GM21529 (cell line): Measurements from ENCODE around the gene DNAJC25.
A peak's percentile ranks its signal among the peaks of the same experiment; 100 is the strongest.
"Not testable (repeated sequence)": the region's sequence is repeated elsewhere in the genome, so short reads cannot be mapped to it uniquely, and the experiment has no call there.

ENCODE experiments used
- ATAC-seq: cut with Tn5 transposase; IDR thresholded peaks from one replicate; pipeline ENCODE4 v1.9.1; 2021; ENCODE audit not compliant: unreplicated experiment

The DNAJC25 gene

DNA sequence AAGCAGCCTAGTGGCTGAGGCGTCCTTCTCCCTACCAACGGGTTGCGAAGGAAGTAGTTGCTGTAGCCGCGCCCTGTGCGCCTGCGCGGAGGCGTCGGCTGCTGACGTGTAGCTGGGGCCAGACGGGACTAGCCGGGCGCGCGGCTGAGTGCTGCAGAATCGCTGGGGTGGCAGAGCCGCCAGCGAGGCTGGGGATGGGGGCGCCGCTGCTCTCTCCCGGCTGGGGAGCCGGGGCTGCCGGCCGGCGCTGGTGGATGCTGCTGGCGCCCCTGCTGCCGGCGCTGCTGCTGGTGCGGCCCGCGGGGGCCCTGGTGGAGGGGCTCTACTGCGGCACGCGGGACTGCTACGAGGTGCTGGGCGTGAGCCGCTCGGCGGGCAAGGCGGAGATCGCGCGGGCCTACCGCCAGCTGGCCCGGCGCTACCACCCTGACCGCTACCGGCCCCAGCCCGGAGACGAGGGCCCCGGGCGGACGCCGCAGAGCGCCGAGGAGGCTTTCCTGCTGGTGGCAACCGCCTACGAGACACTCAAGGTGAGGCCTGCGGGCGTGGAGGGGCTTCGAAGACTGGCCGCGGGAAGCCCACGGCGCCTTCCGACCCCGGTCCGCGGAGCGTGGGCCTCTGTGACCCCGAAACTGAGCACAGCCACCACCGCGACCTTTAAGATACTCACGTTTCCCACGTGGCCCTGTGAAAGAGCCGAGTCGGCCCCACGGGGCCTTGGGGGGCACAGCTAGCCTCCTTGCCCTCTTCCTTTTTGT, at the start of gene DNAJC25:
TSS of gene DNAJC25 (plus strand) at position 121 of the 758 bp plus-strand sequence. CDS start at position 195, 74 bp downstream.
- ATAC-seq, result peak; percentile 93

DNA sequence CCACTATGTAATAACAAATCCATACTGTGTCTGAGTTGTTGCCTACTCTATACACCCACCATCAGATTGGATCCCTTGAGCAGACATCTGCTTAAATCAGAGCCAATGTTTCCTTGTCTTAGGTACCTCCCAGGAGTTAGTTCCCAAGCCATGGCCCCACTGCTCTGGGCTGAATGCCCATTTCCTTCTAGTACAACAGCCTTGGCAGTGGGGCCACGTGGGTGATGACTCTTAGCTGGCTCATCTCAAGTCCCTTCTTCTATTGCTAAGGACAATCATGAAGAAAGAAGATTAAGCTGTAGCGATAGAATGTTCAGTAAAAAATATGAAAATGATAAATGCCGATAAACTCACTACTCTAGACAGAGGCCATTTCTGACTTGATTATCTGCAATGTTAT, 48.2 kb upstream of the DNAJC25 start:
- no peak for ATAC-seq

DNA sequence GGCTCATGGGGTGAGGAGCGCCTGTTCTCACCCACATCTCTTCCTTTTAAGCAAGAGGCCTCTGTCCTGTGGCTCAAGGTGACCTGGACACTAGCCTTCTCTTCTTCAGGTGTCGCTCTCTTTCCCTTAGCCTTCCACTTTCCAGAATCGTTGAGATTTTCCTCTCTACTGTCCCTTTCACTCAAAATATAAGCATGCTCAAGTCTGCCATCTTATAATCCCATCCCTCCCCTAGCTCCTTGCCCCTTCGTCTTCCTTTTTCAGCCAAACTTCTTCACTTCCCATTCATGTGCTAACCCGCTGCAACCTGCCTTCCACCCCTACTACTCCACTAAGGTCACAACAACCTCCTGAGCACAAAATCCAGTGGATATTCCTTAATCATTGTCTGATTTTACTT, 44.8 kb upstream of the DNAJC25 start:
- ATAC-seq, result no peak

DNA sequence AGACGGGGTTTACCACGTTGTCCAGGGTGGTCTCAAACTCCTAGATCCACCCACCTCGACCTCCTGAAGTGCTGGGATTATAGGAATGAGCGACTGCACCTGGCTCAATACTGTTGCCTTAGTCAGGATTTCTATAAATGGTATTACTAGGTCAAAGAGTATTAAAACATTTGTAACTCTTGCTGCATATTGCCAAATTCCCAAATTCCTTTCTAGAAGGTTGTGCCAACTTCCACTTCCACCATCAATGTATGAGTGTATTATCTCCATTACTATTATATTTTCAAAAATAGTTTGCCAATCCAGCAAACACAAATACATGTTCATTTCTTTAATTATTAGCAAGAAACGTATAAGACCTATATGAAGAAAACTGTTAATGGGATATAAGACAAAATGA, 42.3 kb upstream of the DNAJC25 start:
- ATAC-seq, result no peak

DNA sequence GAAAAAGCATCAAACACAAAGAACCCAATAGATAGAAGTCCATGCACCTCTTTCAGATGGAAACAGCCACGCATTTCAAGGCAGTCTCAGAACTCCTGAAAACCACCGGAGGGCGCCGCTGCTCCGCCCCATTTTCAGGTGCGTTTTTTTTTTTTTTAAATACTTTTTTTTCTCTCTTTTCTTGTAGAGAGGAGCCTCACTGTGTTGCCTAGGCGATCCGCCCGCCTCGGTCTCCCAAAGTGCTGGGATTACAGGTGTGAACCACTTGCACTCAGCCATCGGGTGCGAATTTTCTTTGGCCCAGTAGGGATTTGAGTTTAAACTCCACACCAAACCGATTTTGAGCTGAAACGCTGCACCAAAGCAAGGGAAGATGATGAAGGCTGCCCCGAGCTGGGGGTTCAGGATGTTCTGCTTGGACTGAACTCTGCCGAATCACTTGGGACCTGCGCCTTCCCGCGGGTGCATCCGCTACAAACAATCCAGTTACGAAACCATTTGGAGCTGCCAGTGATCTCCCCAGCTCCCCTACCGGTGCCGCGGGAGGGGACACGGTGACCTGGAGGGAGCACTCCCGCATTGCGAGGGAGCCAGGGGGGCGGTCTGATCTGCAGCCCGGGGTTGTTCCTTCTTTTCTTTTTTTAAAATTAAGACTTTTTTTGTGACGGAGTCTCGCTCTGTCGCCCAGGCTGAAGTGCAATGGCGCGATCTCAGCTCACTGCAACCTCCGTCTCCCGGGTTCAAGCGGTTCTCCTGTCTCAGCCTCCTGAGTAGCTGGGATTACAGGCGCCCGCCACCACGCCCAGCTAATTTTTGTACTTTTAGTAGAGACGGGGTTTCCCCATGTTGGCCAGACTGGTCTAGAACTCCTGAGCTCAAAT, 33.0 kb upstream of the DNAJC25 start:
- ATAC-seq, result peak; percentile 58

DNA sequence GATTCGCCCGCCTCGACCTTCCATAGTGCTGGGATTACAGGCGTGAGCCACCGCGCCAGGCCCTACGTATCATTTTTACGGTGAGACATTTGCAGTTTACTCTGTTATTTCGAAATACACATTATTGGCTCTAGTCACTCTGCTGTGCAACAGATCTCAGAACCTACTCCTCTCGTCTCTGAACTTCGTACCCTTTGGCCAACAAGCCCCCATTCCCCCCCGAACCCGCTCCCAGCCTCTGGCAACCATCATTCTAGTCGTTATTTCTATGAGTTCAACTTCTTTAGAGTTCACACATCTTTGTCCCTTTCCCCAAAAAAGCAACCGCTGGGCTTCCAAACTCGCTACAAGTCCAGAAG, 32.4 kb upstream of the DNAJC25 start:
- peak; percentile 18 for ATAC-seq

DNA sequence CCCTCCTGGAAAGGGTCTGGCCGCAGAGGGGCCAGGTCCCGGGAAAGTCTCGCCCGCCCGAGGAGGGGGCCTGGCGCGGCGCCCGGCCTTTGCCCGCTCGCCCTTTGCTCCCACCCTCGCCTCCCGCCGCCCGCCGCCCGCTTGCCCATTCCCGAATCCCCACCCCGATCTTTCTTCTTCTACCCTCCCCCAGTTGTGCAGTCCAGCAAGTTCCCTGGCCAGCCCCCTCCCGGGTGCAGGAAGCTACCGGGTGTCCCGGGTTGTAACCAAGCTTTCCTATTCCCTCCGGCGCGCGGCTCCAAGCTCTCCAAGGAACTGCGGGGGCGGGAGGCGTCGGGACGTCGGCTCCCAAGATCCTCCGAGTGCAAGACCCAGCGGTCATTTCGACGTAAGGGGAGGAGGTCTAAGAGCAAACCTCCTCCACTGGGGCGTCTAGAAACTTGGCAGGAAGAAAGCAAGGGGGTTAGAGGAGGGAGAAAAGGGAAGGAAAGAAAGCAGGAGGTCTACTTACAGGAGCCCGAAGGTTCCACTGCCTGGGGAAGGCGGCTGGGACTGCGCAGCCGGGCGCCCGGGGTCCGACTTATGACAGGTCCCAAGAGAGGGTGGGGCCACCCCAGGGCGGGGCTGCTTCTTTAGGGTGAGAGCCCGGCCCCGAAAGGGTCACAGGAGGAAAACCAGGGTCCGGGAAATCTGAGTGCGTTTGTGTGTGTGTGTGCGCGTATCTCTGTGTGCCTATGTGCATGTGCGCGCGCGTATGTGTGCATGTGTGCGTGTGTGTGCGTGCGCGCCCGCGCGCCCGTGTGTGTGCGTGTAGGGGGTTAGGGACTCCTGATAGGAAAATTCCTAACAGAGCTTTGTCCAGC, 31.8 kb upstream of the DNAJC25 start, which contains the start of gene PTGR1:
TSS of gene PTGR1 (minus strand) at position 556 of the 863 bp plus-strand sequence. CDS start 2,225 bp downstream, outside the sequence.
- ATAC-seq, result peak; percentile 35

DNA sequence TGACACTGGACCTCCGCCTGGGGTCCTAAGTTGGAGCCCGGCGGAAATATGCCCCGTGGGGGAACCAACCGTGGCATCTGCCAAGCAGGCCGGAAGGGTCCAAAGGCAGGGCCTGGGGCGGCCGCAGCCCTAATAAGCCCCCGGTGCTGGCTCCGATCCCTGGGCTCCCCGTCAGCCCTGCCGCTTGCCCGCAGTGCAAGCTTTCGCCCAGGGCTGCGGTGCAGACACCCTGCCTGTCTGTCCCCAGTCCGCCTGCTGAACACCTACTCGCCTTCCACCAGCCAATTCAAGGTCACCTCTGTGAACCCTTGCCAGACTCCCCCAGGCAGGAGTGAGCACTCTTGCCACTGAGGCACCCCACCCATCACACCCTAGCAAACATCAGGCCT, 31.2 kb upstream of the DNAJC25 start:
- ATAC-seq, result peak; percentile 3

DNA sequence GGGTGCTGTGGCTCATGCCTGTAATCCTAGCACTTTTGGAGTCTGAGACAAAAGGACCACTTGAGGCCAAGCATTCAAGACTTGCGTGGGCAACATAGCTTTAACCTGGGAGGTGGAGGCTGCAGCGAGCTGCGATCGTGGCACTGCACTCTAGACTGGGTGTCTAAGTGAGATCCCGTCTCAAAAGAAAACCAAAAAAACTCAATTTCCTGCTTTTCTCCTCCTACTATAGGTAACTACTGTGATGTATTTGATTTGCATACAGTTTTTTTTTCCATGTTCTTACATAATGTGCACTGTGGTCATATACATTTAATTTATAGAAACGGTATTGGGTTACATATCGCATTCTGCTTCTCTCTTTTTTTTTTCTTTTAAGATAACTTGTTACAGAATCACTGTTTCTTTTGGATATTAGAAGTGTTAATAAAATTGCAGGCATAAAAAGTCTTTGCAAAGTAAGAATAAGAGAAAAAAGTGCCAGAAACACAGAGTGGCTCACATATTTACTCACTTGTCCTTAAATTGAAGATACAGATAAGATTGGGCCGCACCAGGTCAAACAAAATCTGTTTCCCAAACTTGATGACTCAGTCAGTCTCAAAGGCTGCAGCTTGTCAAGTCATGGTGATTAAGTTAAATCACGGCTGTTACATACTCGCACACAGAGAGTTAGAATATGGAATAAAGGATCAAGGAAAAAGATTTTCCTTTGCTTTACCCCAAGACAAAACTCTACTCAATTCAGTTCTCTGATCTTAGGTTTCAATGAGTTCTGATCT, 29.7 kb upstream of the DNAJC25 start:
- no peak for ATAC-seq

DNA sequence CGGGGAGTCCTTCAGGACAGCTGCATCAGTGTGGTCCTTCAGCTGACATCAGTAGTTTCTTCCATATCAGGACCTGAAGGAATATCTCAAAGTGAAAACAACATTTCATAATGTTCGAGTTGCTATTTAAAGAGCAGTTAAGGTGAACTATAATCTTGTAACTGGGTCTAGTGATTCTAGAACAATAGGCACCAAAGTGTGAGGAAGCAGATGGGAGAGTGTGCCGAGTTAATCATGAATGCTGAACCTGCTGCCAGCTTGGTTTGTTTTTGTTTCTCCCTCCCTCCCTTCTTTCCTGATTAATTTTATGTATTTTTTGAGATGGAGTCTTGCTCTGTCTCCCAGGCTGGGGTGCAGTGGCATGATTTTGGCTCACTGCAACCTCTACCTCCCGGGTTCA, 28.1 kb upstream of the DNAJC25 start:
- no peak for ATAC-seq

DNA sequence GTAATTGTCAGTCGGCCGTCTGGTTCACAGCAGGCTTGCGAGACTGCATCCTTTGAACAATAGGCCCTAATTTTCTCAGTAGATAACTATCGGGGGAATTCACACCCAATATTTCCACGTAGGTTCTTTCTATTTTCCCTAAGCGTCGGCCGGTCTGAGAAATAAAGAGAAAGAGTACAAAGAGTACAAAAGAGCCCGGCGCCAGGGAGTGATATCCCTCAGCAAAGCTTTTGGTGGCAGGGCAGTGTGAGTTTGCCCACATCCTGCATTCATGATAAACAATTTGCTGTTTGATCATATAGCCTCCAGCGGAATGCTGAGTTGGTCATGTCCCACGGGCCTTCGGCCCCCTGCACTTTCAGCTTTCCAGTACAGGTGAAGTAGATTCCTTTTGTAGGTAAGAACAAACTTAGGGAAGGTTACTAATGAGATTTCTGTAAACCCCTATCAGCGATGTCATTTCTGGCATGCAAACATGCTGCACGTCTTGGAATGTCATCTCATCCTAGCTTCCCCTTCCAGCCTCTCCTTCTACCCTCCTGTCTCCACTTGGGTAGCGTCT, 27.0 kb upstream of the DNAJC25 start:
- ATAC-seq, result no peak

DNA sequence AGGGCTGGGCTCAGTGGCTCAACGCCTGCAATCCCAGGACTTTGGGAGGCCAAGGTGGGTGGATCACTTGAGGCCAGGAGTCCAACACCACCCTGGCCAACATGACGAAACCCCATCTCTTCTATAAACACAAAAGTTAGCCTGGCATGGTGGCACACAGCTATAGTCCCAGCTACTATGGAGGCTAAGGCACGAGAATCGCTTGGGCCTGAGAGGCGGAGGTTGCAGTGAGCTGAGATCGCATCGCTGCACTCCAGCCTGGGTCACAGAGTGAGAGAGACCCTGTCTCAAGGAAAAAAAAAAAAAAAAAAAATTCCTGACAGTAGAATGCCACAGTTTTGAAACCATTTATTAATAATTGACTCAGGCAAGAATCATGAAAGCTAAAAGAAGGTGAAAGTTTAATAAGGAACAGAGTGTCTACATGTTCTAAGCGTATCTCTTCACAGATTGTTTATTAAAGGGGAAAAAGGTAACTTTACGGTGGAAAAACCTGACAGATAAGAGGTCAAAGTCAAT, 26.0 kb upstream of the DNAJC25 start:
- no peak for ATAC-seq

DNA sequence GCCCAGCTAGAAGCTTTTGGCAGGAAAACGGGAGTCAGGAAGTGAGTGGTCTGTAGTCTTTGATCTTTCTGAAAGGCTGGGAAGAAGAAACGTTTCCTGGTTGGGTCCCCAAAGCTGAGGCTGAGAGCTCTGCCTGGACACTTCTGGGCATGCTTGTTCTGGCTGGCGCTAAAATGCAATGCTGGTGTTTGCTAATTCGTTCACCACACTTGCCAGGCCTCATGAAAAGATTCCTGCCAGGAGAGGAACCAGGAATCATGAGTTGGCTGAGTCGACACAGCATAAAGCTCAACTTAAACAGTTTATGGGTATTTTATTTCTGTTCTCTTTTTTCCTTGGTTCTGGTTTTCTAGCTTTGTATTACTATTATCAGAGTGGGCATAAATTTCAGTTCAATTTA, 21.0 kb upstream of the DNAJC25 start:
- no peak for ATAC-seq

DNA sequence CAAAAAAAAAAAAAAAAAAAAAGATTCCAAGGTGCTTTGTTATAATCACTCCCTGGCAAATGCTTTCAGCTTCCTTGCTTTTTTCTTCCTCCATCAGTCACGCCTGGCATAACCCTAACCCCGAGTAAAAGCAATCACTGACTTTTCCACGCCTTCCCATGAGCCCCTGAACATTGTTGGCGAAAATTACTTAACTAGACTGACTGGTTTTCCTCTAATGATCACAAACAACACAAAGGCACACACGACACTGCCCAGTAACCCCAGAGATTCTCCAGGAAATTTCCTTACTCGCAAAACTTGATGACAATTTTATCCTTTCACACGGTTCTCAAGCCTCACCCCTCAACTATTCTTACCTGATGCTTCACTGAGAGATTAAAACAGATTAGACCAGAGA, 20.3 kb upstream of the DNAJC25 start:
- ATAC-seq, result no peak

DNA sequence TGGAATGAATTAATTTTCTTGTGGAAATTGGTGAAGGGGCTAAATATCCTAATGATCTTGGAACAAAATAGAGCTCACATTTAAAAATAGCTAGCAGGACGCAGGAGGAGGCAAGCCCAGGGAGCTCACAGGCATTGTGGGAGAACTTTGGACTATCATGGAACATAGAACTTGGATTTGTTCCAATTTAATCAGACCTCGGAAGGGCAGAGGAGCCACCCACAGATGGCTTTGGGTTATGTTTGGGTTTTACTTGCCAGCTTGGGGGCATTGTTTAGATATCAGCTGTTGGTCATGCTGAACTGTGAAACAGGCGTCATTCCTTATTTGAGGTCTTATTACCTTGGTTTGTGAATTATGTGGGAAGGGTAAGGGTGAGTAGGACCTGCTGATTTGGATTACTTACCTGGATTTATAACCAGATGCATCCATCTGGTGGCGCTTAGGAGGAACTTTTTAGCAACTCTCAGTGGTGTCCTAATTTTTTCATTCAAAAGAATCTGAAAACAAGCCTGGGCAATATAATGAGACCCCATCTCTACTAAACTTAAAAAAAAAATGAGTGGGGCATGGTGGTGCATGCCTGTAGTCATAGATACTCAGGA, 17.6 kb upstream of the DNAJC25 start:
- ATAC-seq, result no peak

DNA sequence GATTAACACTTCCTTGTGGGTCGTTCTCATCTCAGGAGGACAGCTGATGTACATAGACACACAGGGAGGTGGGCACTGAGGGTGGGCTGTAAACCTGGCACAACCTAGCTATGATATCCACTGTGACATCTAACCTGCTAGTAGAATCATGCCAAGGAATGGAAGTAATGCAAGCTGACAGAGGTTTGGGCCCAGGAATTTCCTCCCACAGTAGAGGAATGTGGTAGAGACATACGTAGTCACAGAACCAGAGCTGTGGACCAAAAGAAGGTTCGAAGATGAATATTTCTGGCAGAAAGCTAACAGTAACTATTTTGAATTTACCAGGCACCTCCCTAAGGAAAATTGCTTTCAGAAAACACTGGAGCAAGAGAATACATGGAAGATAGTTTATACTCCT, 15.2 kb upstream of the DNAJC25 start:
- no peak for ATAC-seq

DNA sequence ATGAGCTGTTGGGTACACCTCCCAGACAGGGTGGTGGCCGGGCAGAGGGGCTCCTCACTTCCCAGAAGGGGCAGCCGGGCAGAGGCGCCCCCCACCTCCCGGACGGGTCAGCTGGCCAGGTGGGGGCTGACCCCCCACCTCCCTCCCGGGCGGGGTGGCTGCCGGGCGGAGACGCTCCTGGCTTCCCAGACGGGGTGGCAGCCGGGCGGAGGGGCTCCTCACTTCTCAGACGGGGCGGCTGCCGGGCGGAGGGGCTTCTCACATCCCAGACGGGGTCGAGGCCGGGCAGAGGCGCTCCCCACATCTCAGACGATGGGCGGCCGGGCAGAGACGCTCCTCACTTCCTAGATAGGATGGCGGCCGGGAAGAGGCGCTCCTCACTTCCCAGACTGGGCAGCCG, 13.8 kb upstream of the DNAJC25 start:
- not testable (repeated sequence) for ATAC-seq

DNA sequence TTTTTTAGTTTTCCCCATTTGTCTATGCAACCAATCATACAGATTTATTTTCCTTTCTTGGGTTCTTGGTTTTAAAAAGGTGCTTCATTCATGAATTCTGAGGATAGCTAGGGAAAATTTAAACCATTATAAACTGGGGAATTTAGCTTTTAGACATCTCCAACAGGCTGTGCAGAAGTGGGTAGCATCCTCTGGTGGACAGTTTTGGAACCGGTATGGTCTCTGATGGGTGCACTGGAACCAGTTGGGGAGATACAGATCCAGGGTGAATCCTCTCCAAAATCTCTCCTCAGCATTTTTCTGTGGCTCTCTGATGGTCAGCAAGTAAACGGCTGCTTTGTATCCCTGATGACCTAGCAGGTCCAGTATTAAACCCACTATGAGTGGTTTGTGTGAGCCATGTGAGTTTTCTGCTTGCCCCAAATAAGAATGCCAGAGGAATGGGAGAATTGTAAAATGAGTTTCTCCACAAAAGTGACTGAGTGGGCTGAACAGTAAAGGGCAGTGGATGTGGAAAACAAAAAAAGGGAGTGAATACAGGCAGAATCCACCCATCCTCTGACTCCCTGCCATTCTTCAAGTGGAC, 9.1 kb upstream of the DNAJC25 start:
- peak; percentile 68 for ATAC-seq

DNA sequence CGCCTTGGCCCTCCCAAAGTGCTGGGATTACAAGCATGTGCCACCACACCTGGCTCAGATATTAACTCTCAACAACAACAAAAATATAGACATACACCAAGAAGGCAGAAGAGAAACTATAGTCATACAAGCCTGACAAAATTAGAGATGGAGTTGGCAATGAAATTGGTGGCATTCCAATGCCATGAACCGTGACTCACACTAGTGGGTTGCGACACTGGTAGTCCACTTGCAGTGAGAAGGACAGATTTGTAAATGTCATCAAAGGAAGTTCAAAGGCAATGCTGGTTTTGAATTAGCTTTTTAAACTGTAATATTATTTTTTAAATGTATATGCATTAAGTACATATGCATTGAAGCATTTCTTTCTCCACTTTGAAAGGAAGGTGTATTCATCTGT, 8.5 kb upstream of the DNAJC25 start:
- no peak for ATAC-seq
